B cell (primary cell): ENCODE results near the gene TBC1D23. TPM values are rescaled to one million over a fixed set of nuclear protein-coding genes. Genes with fewer than 3 reads are reported as not detected.

Experiments
- ATAC-seq: fragments of 200-7000 bp; cut with Tn5 transposase; one replicate; pipeline ENCODE4 v1.10.0; 2021; ENCODE audit warnings: low read depth, mild to moderate bottlenecking, moderate number of reproducible peaks, moderate library complexity
- CTCF ChIA-PET: fragments of 350-600 bp; sonication (Branson Sonifier 250); formaldehyde crosslinking; loops from one replicate; lab custom pipeline; 2021; ENCODE audit warnings: antibody characterized with exemption, inconsistent platforms; lab: Charles Lee
- POLR2A ChIA-PET: fragments of 350-600 bp; sonication (Branson Sonifier 250); formaldehyde crosslinking; loops from one replicate; lab custom pipeline; 2021; ENCODE audit warnings: antibody characterized with exemption; lab: Charles Lee
- DNase-seq: peaks from one replicate; pipeline ENCODE4 v3.0.0; 2013
- H2AFZ ChIP-seq: 2 replicates; pipeline ENCODE4 v1.6.1; 2012; ENCODE audit warnings: mild to moderate bottlenecking, low read depth, low read length; ENCODE audit not compliant: insufficient read depth, poor library complexity, severe bottlenecking
- H3K27ac ChIP-seq, 2 donors: 1 replicate in 1 of 2; 2 replicates in 1 of 2; pipeline ENCODE4 v1.5.1; 2012 to 2013; ENCODE audit warnings: low read length in 2 of 2, mild to moderate bottlenecking in 2 of 2, moderate library complexity in 1 of 2
- H3K27me3 ChIP-seq, 4 experiments: fragments of 200-600 bp in 1 of 4; sonication (generic) in 1 of 4; replicated peaks in 1 of 4; 1 replicate in 2 of 4; 2 replicates in 2 of 4; pipeline versions ENCODE4 v1.6.1 to v1.7.0; 2013 to 2016; ENCODE audit warnings: low read length in 3 of 4, mild to moderate bottlenecking in 2 of 4, mixed read lengths in 1 of 4, moderate library complexity in 1 of 4; ENCODE audit not compliant: insufficient read depth in 4 of 4, control insufficient read depth in 3 of 4; ENCODE audit errors: control extremely low read depth in 1 of 4
- H3K36me3 ChIP-seq, 2 experiments: replicated peaks in 1 of 2; 1 replicate in 1 of 2; 2 replicates in 1 of 2; pipeline versions ENCODE4 v1.6.1 to v1.7.1; 2013; ENCODE audit warnings: low read length in 1 of 2; ENCODE audit not compliant: insufficient read depth in 2 of 2, control insufficient read depth in 1 of 2; ENCODE audit errors: control extremely low read depth in 1 of 2, extremely low read depth in 1 of 2
- H3K4me1 ChIP-seq, 2 donors: fragments of 200-600 bp in 1 of 2; sonication (generic) in 1 of 2; 1 replicate in 1 of 2; 2 replicates in 1 of 2; pipeline versions ENCODE4 v1.5.1 to v1.6.1; 2013 to 2017; ENCODE audit warnings: low read length in 2 of 2; ENCODE audit not compliant: control insufficient read depth in 2 of 2, insufficient read depth in 2 of 2
- H3K4me2 ChIP-seq: replicated peaks from 2 replicates; pipeline ENCODE3; 2012; ENCODE audit warnings: mild to moderate bottlenecking, low read depth, low read length; ENCODE audit not compliant: poor library complexity, severe bottlenecking
- H3K4me3 ChIP-seq, 5 experiments: fragments of 200-600 bp in 1 of 5; sonication (generic) in 1 of 5; 1 replicate in 3 of 5; 2 replicates in 2 of 5; pipeline versions ENCODE4 v1.5.1 to v1.7.0; 2011 to 2016; ENCODE audit warnings: low read length in 4 of 5, mild to moderate bottlenecking in 4 of 5, low read depth in 2 of 5, control low read depth in 1 of 5, moderate library complexity in 1 of 5; ENCODE audit not compliant: insufficient read depth in 1 of 5; ENCODE audit errors: control extremely low read depth in 1 of 5, extremely low read depth in 1 of 5
- H3K79me2 ChIP-seq: fragments of 200-600 bp; sonication (generic); one replicate; pipeline ENCODE4 v1.6.0; 2016; ENCODE audit warnings: low read length; ENCODE audit not compliant: control insufficient read depth, insufficient read depth
- H3K9ac ChIP-seq: fragments of 200-600 bp; sonication (generic); 2 replicates; pipeline ENCODE4 v1.6.1; 2017; ENCODE audit warnings: mild to moderate bottlenecking, low read length, moderate library complexity
- H3K9me3 ChIP-seq, 3 donors: one replicate each; pipeline versions ENCODE4 v1.6.1 to v1.7.1; 2013; ENCODE audit warnings: low read length in 2 of 3; ENCODE audit not compliant: control insufficient read depth in 2 of 3, insufficient read depth in 1 of 3; ENCODE audit errors: control extremely low read depth in 1 of 3
- H4K20me1 ChIP-seq: 2 replicates; pipeline ENCODE4 v1.6.0; 2012; ENCODE audit warnings: mild to moderate bottlenecking, low read length; ENCODE audit not compliant: insufficient read depth, control insufficient read depth, poor library complexity, severe bottlenecking
- H3K27ac Mint-ChIP-seq: one replicate; pipeline ENCODE4 v1.8.0; 2021; ENCODE audit warnings: mixed read lengths
- H3K27me3 Mint-ChIP-seq: one replicate; pipeline ENCODE4 v1.8.0; 2021; ENCODE audit warnings: mixed read lengths
- H3K4me1 Mint-ChIP-seq: one replicate; pipeline ENCODE4 v1.8.0; 2021; ENCODE audit warnings: mixed read lengths
- H3K4me3 Mint-ChIP-seq: one replicate; pipeline ENCODE4 v1.8.0; 2021; ENCODE audit warnings: mixed read lengths
- H3K9me3 Mint-ChIP-seq: one replicate; pipeline ENCODE4 v1.8.0; 2022; ENCODE audit warnings: mixed read lengths; ENCODE audit not compliant: insufficient read depth
- CTCF ChIP-seq: fragments of 200-600 bp; IDR thresholded peaks from one replicate; pipeline ENCODE4 v1.8.0; 2022; ENCODE audit warnings: antibody characterized with exemption, mild to moderate bottlenecking
- EZH2 ChIP-seq: IDR thresholded peaks from 2 replicates; pipeline ENCODE4 v1.6.1; 2012; ENCODE audit warnings: borderline replicate concordance, low read depth, mild to moderate bottlenecking, moderate library complexity, low read length; ENCODE audit not compliant: insufficient read depth, poor library complexity, severe bottlenecking
- WGBS: methylation state at CpG from one replicate; pipeline ENCODE4 v1.1.5; 2013; ENCODE audit warnings: missing lambda C conversion rate; ENCODE audit not compliant: insufficient coverage; 5-methylcytosine and 5-hydroxymethylcytosine counted together
- intact Hi-C: fragments of 100-400 bp; cut with micrococcal nuclease; formaldehyde crosslinking; loops from one replicate; pipeline ENCODE4 v1.10.0; 2022
- polyA plus RNA-seq: library from polyadenylated mRNA; depleted of rRNA; stranded (reverse); fragments of >200 nt; gene quantifications from 2 replicates; pipeline ENCODE4 v1.2.3, GENCODE V29; 2012
- total RNA-seq, 2 donors: library from RNA; stranded (reverse); fragments of 120-200 nt in 1 of 2; gene quantifications; 1 replicate in 1 of 2; 2 replicates in 1 of 2; pipeline versions ENCODE4 v1.2.3 to v1.2.4, GENCODE V29; 2013 to 2022

TBC1D23 gene
- total and polyA plus RNA-seq, 2 donors (not counting 1 experiment from before 2014, with no cell fraction given): 7.2 to 36.5 TPM

- no peak for DNase-seq
- 97% methylated on average over 10 of the region's 10 CpGs for WGBS
- Histone ChIP-seq H3K9ac (no peak overlapping the region), H2AFZ (no peak overlapping the region), H4K20me1 (no peaks in the 10 kb centered on the region), H3K27ac (no peak overlapping the region), H3K27me3 (no peaks in the 10 kb centered on the region), H3K4me2 (no peak overlapping the region), H3K9me3 (no peaks in the 10 kb centered on the region), H3K4me3 (no peak overlapping the region), H3K36me3 (peaks cover 3 to 20% of the 10 kb centered on the region in 2 experiments), H3K4me1 (peaks cover 4 to 14% of the 10 kb centered on the region in 2 donors), H3K79me2 (peaks cover 5% of the 10 kb centered on the region)
- Mint-ChIP-seq H3K4me3 (no peak overlapping the region), H3K27me3 (no peaks in the 10 kb centered on the region), H3K27ac (no peak overlapping the region), H3K9me3 (no peaks in the 10 kb centered on the region), H3K4me1 (peaks cover 20% of the 10 kb centered on the region)
- intact Hi-C loops: no loop called here
- no peak for ATAC-seq
- POLR2A ChIA-PET: no interaction called here
- TF ChIP-seq EZH2: no peak
- no peak for TF ChIP-seq CTCF
- CTCF ChIA-PET: interaction anchor here (0.9 to 1.6 kb wide), 3 partner anchors 22 to 496 kb away, joined by 3 to 6 read pairs (median 3); no protein-coding TSS in a partner anchor
These were observed 78.1 kb downstream of the TBC1D23 start for GRCh38 chr3:100338911-100339310.

- Histone ChIP-seq H3K27me3 (no peaks in the 10 kb centered on the region), H3K4me1 (peaks cover 0 to 9% of the 10 kb centered on the region in 2 donors), H3K9me3 (no peaks in the 10 kb centered on the region), H2AFZ (no peak overlapping the region), H3K79me2 (no peaks in the 10 kb centered on the region), H4K20me1 (no peaks in the 10 kb centered on the region), H3K27ac (no peak overlapping the region), H3K4me3 (no peak overlapping the region), H3K4me2 (no peak overlapping the region), H3K9ac (no peak overlapping the region), H3K36me3 (peaks cover 7 to 23% of the 10 kb centered on the region in 2 experiments)
- Mint-ChIP-seq H3K27ac (no peak overlapping the region), H3K9me3 (no peaks in the 10 kb centered on the region), H3K4me3 (no peak overlapping the region), H3K27me3 (no peaks in the 10 kb centered on the region), H3K4me1 (peaks cover 14% of the 10 kb centered on the region)
- CTCF ChIA-PET: interaction anchor here (0.7 to 1.6 kb wide), 3 partner anchors 24 to 496 kb away, joined by 3 read pairs; no protein-coding TSS in a partner anchor
- DNase-seq (no peak), ATAC-seq (no peak)
- TF ChIP-seq CTCF (no peak), EZH2 (no peak)
- WGBS: 86% methylated on average over 1 of the region's 5 CpGs
- intact Hi-C loops: no loop called here
- POLR2A ChIA-PET: no interaction called here
These were observed 79.0 kb downstream of the TBC1D23 start for GRCh38 chr3:100339786-100340185.
